Colon (tissue), 2 donors: Measurements from ENCODE around the gene CNTN4.
"Not testable (repeated sequence)": the region's sequence is repeated elsewhere in the genome, so short reads cannot be mapped to it uniquely, and the experiment has no call there.

Experiments
- FAIRE-seq: peaks from 2 replicates; lab custom pipeline; 2012; peaks lifted over from hg19 to GRCh38; lab: Jason Lieb, UNC
- donor health status: control.
- donor health status: control.

Gene CNTN4

DNA sequence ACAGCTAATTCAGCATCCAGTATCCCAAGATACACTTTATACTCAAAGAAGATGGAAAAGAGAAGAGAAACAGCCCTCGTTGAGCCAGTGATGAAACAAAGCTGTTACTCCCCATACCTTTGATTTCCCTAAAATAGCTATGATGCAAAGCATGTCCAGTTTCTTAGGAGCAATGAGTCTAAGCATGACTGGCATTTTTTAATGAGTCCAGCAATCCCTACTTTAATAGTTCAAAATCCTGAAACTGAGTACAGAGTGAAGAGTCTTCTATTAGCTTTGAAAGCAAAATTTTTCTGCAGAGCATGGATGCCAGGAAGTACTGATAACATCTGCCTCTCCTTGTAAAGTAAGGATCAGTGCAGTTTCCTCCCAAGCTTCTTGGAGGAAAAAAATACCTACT is 708.8 kb downstream of the CNTN4 start:
- FAIRE-seq = no peak

GRCh38 chr3:2810723-2811122 is 712.1 kb downstream of the CNTN4 start:
- FAIRE-seq = no peak

DNA sequence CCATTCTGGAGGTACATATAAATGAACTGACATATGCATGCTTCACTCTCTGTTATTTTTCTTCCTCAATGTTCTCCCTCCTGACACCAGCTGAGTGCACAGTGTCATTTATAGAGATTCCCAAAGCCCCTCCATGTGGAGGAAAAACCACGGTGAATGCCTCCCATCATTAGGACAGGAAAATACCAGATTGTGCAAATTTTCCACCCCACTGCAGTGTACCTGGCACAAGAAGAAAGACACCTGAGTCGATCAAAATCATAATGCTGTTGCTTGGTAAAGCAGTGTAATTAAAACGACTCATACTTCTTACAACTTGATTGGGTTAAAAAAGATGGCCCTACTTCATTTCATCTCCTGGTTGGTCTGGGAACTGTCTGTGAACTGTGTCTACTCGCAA is 720.9 kb downstream of the CNTN4 start:
- no peak for FAIRE-seq

DNA sequence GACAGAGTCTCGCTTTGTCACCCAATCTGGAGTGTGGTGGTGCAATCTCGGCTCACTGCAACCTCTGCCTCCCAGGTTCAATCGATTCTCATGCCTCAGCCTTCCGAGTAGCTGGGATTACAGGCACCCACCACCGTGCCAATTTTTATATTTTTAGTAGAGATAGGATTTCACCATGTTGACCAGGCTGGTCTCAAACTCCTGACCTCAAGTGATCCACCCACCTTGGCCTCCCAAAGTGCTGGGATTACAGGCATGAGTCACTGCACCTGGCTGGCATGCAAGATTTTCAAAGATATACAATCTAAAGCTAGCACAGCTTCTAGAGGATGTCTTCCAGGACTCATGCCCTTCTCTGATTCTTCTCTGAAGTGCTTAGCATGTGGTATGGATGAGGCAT is 722.3 kb downstream of the CNTN4 start:
- not testable (repeated sequence) for FAIRE-seq

- FAIRE-seq = no peak
These were observed 723.9 kb downstream of the CNTN4 start for GRCh38 chr3:2822611-2823010.

GRCh38 chr3:2823031-2823430 is 724.4 kb downstream of the CNTN4 start:
- no peak for FAIRE-seq

GRCh38 chr3:2823437-2824211 is 725.0 kb downstream of the CNTN4 start:
- FAIRE-seq = no peak

GRCh38 chr3:2826036-2826435 is 727.4 kb downstream of the CNTN4 start:
- FAIRE-seq = no peak

- no peak for FAIRE-seq
These were observed 727.8 kb downstream of the CNTN4 start for GRCh38 chr3:2826453-2826852.

DNA sequence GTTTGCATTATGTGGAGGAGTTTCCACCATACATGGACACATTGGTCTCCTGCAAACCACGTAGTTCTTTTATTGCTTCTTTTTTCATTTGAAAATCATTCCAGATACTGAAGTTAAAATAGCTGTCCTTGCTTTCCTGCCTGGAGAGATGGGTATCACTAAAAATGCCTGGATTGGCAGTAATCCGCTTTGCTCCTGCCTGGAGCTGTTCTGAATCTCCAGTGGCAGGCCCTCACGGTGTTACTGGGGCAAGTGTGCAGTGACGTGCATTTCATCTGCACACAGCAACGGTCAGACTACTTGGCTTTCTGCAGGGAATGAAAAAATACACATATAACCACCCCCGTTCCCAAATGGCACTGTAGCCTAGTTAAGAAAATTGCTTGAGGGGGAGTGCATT is 738.6 kb downstream of the CNTN4 start:
- FAIRE-seq = no peak

DNA sequence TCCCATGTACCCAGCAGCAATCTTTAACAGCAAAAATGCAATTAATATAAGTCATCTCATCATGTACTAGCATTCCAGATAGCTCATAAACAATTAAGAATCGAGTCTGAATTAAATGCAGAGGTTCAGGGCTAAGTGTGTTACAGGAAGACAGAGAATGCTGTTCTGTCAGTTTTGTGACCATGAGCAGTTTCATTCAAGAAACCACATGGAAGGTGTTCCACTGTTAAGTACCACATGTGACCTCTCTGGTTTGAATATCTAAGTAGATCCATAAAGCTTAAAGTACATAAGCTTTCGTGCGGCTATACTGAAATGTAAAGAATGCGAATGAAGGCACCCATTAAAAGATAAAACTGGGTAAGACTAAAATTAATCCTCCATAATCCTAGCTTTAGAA is 739.2 kb downstream of the CNTN4 start:
- FAIRE-seq = no peak

GRCh38 chr3:2838546-2839157 is 740.0 kb downstream of the CNTN4 start:
- FAIRE-seq = no peak

DNA sequence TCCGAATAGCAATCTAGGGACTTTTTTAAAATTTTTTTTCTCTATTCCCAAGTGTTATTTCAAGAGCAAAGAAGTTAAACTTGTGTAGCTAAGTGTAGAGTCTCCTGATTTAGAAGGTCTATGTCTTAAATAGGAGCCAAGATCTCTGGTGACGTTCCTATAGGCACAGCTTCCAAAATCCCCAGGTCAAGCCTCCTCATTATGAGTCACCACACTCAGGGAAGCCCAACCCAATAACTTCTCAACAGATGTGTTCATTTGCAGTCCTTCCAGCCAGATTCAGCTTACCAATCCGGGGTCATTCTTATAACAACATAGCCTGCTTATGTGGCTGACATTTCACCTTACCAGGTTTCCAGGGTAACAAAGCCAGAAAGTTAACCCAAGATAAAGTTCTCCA is 741.2 kb downstream of the CNTN4 start:
- no peak for FAIRE-seq

DNA sequence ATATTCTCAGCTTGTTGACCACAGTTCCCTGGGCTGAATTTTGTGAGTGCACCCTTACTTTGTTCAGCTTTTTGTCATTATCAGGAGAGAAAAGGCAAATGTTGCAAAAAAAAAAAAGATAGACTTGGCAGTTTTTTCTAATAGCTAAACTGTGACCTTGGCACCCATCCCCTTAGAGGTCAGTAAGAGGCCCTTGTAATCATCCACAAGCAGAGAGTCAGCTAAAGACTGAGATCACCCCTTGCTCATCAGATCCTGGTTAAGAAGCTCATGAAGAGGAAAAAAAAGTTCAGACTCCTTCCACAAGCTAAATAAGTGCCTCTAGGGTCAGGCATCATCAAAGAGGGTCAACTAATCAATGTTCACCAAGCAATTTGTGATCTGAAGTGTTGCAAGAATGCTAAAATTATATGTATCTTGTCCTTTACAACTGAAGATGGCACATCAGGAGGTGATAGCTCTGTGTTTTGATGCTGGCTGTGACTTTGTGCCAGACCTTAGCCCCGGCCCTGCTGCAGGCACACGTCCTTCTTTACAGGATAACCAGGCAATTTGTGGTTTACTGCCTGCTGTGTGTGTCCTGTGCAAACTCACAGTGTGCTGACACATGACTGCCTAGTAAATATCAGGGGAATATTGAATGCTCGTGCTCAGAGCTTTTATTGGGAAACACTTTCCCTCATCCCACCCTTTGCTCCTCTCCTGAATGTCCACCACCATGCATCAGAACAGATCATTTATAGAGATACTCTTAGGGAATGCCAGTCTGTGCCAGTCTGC is 748.6 kb downstream of the CNTN4 start:
- no peak for FAIRE-seq

DNA sequence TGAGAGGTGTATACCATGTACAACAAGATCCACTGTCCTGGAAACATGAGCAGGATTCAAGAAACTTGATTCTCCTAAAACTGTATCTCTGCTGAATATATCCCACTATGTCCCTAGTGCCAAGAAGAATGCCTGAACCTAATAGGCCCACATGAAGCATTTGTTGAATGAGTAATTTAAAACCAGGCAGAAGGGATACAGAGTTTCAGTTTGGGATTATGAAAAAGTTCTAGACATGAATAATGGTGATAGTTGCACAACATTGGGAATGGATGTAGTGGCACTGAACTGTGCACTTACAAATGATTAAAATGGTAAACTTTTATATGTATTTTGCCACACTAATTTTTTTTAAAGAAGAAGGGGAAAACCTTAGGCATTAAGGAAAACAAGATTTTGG is 750.4 kb downstream of the CNTN4 start:
- FAIRE-seq = no peak

DNA sequence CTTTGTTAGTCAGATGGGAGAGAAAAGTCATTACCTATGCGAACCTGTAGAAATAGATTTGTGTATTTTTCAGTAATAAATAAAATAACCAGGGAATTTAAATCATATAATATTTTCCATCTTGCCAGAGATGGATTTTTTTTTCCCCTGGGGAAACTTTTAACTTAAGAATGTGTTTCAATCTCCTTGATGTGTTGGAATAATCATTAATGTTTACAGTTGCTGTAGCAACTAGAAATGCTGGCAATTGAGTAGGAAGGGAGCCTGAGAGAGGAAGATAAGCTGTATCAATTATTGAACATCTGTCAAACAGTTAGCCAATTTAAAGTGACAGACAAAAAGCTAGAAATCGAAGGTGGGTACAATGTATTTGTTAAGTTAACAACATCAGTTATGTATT is 752.0 kb downstream of the CNTN4 start:
- FAIRE-seq = no peak

DNA sequence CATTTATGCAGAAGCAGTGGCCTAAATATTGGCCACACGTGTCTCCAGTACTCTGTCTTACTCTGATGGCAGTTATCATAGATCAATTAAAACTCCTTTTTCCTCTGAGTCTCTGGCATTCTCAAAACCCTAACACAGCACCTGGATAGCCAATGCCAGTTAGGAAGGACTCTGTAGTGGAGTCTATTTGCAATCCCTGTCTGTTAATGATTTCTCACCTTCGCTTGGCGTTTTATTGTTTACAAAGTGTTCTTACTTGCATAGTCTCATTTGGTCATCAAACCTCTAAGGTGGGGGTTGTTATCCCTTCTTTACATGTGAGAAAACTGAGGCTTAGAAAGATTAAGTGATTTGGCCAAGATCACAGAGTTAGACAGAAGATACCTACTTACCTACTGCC is 752.7 kb downstream of the CNTN4 start:
- no peak for FAIRE-seq

GRCh38 chr3:2851835-2852234 is 753.2 kb downstream of the CNTN4 start:
- FAIRE-seq = no peak

DNA sequence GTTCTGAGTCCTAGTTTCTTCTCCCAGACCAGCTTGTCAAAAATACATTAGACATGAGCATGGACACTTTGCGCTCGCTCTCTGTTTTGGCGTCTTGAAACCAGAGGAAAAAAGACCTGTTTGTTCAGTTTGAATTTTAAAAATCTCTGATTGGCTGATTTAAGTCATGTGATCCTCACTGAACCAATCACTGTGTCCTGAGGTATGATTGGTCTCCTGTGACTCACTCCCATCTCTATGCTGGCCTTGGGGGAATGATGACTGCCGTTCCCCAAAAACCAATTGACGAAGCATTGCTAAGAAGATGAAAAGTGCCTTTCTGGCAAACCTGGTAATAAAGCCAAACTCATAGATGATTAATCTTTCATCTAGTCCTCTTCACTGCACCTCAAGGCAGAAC is 755.0 kb downstream of the CNTN4 start:
- FAIRE-seq = no peak

DNA sequence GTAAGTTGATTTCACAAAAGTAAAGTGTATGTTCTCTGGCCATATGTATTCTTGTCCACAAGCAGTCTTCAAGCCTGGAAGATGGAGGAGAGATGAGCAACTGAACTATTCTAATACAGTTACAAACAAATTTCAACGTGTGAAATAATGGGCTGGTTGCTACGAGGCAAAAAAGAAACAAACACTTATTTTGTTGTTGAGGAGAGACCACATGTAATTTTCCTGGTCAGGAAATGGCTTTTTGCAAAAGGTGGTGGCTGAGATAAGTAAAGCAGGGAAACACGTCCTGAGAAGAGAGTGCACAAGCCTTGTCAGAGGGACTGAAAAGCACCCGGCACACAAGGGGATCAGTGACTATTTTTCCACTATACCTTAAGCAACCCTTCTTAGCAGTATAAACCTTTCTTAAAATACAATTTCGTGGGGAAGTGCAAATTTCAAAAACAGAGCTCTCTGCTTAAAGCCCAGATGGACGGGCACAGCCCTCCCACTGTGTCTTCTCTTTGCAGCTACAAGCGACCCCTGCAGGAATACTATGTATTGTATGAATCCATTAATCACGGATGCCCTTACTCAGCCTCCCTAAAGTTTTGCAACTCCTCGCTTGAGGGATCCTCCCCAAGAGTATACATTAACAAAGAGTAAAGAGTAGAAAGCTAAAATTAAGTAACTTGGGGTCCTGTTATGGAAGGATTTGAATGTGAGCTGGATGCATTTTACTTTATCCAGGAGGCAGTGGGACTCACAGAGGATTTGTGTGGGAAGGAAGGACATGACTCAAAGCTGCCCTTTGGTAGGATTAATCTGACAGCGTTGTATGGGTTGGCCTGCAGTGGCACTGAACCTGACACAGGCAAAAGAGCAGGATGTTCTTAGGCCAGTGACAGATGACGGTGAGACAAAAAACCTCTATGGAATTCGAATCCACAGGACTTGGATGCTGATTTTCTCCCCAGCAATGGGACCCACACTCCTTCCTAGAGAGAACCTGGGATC is 757.8 kb downstream of the CNTN4 start:
- FAIRE-seq = no peak

GRCh38 chr3:2860626-2861025 is 762.0 kb downstream of the CNTN4 start:
- no peak for FAIRE-seq

GRCh38 chr3:2861120-2861519 is 762.5 kb downstream of the CNTN4 start:
- no peak for FAIRE-seq
